ENCODE measurements around the gene OR5A2. TPM values are rescaled to one million over a fixed set of nuclear protein-coding genes. Genes with fewer than 3 reads are reported as not detected.
"Not testable (repeated sequence)": the region's sequence is repeated elsewhere in the genome, so short reads cannot be mapped to it uniquely, and the experiment has no call there.

Gene OR5A2
- total and polyA plus RNA-seq, 2 donors (not counting 1 experiment from before 2014, with no cell fraction given), result not detected

DNA sequence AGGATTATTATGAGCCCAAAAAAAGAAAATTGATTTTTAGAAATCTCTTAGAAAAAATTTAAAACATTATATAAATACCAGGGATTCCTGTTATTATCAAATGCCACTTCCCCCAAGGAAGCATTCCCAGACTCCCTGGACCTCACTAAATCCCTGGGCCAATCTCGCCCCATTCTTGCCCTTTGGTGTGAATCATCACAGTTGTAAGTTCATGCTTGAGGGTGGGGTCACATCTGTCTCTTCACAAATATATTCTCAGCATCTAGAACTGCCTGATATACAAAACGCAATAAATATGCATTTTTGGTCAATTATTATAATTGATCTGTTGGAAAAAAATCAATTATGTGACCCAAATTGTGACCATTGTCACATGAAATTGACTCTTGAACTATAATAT is 22.3 kb upstream of the OR5A2 start:
- H2AFZ ChIP-seq (ENCODE audit: low read length), result no peak overlapping the region
- H3K9ac ChIP-seq (ENCODE audit: insufficient read depth, low read length), result no peak overlapping the region
- H3K27ac ChIP-seq (ENCODE audit: insufficient read depth, low read length), result no peak overlapping the region
- no peaks in the 10 kb centered on the region for H3K36me3 ChIP-seq (ENCODE audit: control insufficient read depth, insufficient read depth, low read length)
- H3K9me3 ChIP-seq (ENCODE audit: control insufficient read depth, insufficient read depth, low read depth, low read length), result no peaks in the 10 kb centered on the region
- H3K4me3 ChIP-seq (replicated peaks in 1 of 4; ENCODE audit: control extremely low read depth in 1 of 4, insufficient read depth in 1 of 4, low read depth in 3 of 4, low read length in 4 of 4), result no peak overlapping the region
- no peaks in the 10 kb centered on the region for H3K79me2 ChIP-seq (ENCODE audit: control insufficient read depth, insufficient read depth, low read length)
- DNase-seq (ENCODE audit: low read depth in 2 of 2), result no peak
- no peaks in the 10 kb centered on the region for H4K20me1 ChIP-seq (ENCODE audit: control insufficient read depth, extremely low read depth, insufficient read depth, low read length)
- no peaks in the 10 kb centered on the region for H3K27me3 ChIP-seq (ENCODE audit: control insufficient read depth, insufficient read depth, low read length)
- H3K4me2 ChIP-seq (ENCODE audit: extremely low read depth, insufficient read depth, low read length), result no peak overlapping the region
- no peaks in the 10 kb centered on the region for H3K4me1 ChIP-seq (ENCODE audit: control insufficient read depth, extremely low read depth, insufficient read depth, low read length)
- no peak for TF ChIP-seq EZH2 (IDR thresholded peaks at IDR 0.05; ENCODE audit: low read length, missing control alignments)
- TF ChIP-seq, protein P1, sequence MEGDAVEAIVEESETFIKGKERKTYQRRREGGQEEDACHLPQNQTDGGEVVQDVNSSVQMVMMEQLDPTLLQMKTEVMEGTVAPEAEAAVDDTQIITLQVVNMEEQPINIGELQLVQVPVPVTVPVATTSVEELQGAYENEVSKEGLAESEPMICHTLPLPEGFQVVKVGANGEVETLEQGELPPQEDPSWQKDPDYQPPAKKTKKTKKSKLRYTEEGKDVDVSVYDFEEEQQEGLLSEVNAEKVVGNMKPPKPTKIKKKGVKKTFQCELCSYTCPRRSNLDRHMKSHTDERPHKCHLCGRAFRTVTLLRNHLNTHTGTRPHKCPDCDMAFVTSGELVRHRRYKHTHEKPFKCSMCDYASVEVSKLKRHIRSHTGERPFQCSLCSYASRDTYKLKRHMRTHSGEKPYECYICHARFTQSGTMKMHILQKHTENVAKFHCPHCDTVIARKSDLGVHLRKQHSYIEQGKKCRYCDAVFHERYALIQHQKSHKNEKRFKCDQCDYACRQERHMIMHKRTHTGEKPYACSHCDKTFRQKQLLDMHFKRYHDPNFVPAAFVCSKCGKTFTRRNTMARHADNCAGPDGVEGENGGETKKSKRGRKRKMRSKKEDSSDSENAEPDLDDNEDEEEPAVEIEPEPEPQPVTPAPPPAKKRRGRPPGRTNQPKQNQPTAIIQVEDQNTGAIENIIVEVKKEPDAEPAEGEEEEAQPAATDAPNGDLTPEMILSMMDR (conservative IDR thresholded peaks at IDR 0.05 in 1 of 2, IDR thresholded peaks at IDR 0.05 in 1 of 2; ENCODE audit: low read depth in 1 of 2, low read length in 2 of 2), result no peak

DNA sequence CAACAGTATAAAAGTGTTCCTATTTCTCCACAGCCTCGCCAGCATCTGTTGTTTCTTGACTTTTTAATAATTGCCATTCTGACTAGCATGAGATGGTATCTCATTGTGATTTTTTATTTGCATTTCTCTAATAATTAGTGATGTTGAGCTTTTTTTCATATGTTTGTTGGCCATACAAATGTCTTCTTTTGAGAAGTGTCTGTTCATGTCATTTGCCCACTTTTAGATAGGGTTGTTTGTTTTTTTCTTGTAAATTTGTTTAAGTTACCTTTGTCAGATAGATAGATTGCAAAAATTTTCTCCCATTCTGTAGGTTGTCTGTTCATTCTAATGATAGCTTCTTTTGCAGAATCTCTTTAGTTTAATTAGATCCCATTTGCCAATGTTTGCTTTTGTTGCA is 19.4 kb upstream of the OR5A2 start:
- H3K4me3 ChIP-seq (replicated peaks in 1 of 4; ENCODE audit: control extremely low read depth in 1 of 4, insufficient read depth in 1 of 4, low read depth in 3 of 4, low read length in 4 of 4); H3K36me3 ChIP-seq (ENCODE audit: control insufficient read depth, insufficient read depth, low read length); H3K4me1 ChIP-seq (ENCODE audit: control insufficient read depth, extremely low read depth, insufficient read depth, low read length); H2AFZ ChIP-seq (ENCODE audit: low read length); H3K9me3 ChIP-seq (ENCODE audit: control insufficient read depth, insufficient read depth, low read depth, low read length); H3K4me2 ChIP-seq (ENCODE audit: extremely low read depth, insufficient read depth, low read length); H3K27ac ChIP-seq (ENCODE audit: insufficient read depth, low read length); H3K79me2 ChIP-seq (ENCODE audit: control insufficient read depth, insufficient read depth, low read length); DNase-seq (ENCODE audit: low read depth in 2 of 2); H3K27me3 ChIP-seq (ENCODE audit: control insufficient read depth, insufficient read depth, low read length); H3K9ac ChIP-seq (ENCODE audit: insufficient read depth, low read length); H4K20me1 ChIP-seq (ENCODE audit: control insufficient read depth, extremely low read depth, insufficient read depth, low read length): not testable (repeated sequence)

DNA sequence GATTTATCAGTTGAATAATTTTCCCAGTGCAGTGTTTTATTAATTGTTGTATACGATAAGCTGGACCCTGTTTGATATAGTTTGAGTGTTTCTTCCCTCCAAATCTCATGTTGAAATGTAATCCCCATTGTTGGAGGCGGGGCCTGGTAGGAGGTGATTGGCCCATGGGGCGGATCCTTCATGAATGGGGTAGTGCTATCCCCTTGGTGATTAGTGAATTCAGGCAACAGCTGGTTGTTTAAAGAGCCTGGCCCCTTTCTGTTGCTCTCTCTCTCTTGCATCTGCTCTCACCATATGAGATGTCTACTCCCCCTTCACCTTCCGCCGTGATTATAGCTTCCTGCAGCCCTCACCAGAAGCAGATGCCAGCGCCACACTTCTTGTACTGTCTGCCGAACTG is 11.6 kb upstream of the OR5A2 start:
- Histone ChIP-seq H3K79me2 (ENCODE audit: control insufficient read depth, insufficient read depth, low read length) (no peaks in the 10 kb centered on the region), H3K4me1 (ENCODE audit: control insufficient read depth, extremely low read depth, insufficient read depth, low read length) (no peaks in the 10 kb centered on the region), H3K4me3 (replicated peaks in 1 of 4; ENCODE audit: control extremely low read depth in 1 of 4, insufficient read depth in 1 of 4, low read depth in 3 of 4, low read length in 4 of 4) (no peak overlapping the region), H3K36me3 (ENCODE audit: control insufficient read depth, insufficient read depth, low read length) (no peaks in the 10 kb centered on the region), H3K9ac (ENCODE audit: insufficient read depth, low read length) (no peak overlapping the region), H3K4me2 (ENCODE audit: extremely low read depth, insufficient read depth, low read length) (no peak overlapping the region), H4K20me1 (ENCODE audit: control insufficient read depth, extremely low read depth, insufficient read depth, low read length) (no peaks in the 10 kb centered on the region), H3K27me3 (ENCODE audit: control insufficient read depth, insufficient read depth, low read length) (no peaks in the 10 kb centered on the region), H2AFZ (ENCODE audit: low read length) (no peak overlapping the region), H3K27ac (ENCODE audit: insufficient read depth, low read length) (no peak overlapping the region), H3K9me3 (ENCODE audit: control insufficient read depth, insufficient read depth, low read depth, low read length) (no peaks in the 10 kb centered on the region)
- no peak for DNase-seq (ENCODE audit: low read depth in 2 of 2)
- TF ChIP-seq, protein P1 (conservative IDR thresholded peaks at IDR 0.05 in 1 of 2, IDR thresholded peaks at IDR 0.05 in 1 of 2; ENCODE audit: low read depth in 1 of 2, low read length in 2 of 2), result no peak
- no peak for TF ChIP-seq EZH2 (IDR thresholded peaks at IDR 0.05; ENCODE audit: low read length, missing control alignments)
